ENCODE data around the gene SOCS7. TPM values are rescaled to one million over a fixed set of nuclear protein-coding genes. Genes with fewer than 3 reads are reported as not detected.

Gene SOCS7
- total RNA-seq, 2 donors from 2014 or later: 11.4 to 15.3 TPM

DNA sequence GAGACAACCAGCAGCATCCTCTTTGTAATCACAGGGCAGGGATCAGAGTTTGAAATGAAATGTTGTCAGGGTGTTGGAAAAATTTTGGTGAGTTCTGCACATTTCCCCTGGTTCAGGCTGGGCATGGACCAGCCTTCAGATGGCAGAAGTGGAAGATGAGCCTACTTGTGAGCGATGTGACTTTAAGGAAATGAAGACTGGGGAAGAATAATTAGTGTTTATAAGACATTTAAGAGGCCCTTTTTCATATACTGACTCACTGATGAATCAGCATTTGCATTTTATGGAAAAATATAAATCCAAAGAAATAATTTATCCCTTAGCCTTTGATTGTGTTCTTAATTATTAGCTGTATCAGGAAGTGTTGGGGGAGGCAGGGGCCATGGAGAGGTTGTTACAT is 28.7 kb upstream of the SOCS7 start:
- Histone ChIP-seq H3K9me3 (no peaks in the 10 kb centered on the region), H3K4me3 (no peak overlapping the region), H3K9ac (ENCODE audit: low read depth in 2 of 2, low read length in 2 of 2) (no peak overlapping the region), H3K36me3 (no peaks in the 10 kb centered on the region), H3K27me3 (no peaks in the 10 kb centered on the region), H3K4me1 (no peaks in the 10 kb centered on the region), H3K27ac (no peak overlapping the region)
- TF ChIP-seq, protein P1, sequence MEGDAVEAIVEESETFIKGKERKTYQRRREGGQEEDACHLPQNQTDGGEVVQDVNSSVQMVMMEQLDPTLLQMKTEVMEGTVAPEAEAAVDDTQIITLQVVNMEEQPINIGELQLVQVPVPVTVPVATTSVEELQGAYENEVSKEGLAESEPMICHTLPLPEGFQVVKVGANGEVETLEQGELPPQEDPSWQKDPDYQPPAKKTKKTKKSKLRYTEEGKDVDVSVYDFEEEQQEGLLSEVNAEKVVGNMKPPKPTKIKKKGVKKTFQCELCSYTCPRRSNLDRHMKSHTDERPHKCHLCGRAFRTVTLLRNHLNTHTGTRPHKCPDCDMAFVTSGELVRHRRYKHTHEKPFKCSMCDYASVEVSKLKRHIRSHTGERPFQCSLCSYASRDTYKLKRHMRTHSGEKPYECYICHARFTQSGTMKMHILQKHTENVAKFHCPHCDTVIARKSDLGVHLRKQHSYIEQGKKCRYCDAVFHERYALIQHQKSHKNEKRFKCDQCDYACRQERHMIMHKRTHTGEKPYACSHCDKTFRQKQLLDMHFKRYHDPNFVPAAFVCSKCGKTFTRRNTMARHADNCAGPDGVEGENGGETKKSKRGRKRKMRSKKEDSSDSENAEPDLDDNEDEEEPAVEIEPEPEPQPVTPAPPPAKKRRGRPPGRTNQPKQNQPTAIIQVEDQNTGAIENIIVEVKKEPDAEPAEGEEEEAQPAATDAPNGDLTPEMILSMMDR (IDR thresholded peaks at IDR 0.05): no peak
- intact Hi-C loops (cut with DNase I): no loop called here
- no peak for DNase-seq

DNA sequence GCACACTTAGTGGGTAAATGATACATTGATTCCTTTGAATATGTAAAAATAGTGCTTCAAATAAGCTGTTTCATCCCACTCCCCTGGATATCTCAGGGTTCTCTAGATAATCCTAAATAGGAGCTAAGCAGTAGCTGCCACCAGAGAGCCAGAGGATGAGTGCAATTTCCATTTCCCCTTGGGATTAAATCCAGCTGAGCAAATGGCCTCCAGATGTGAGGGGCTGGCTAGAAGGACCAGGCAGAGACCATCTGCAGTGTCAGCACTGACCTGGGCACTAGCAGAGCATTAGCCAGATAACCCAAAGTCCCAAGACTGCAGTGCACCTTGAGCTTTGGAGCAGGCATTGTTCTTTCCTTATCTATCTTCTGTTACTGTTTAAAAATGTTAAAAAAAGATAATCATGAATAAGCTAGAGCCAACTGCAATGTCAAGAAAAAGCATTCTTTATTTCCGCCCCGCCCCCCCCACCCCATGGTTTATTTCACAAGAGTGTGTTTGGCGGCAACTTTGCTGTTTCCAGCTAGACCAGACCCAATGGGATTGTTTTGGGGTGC is 27.4 kb upstream of the SOCS7 start:
- H3K4me3 ChIP-seq: no peak overlapping the region
- no peaks in the 10 kb centered on the region for H3K27me3 ChIP-seq
- DNase-seq: no peak
- no peaks in the 10 kb centered on the region for H3K36me3 ChIP-seq
- H3K4me1 ChIP-seq: no peaks in the 10 kb centered on the region
- TF ChIP-seq, protein P1 (IDR thresholded peaks at IDR 0.05): no peak
- H3K9me3 ChIP-seq: no peaks in the 10 kb centered on the region
- H3K27ac ChIP-seq: no peak overlapping the region
- intact Hi-C loops (cut with DNase I): no loop called here
- no peak overlapping the region for H3K9ac ChIP-seq (ENCODE audit: low read depth in 2 of 2, low read length in 2 of 2)

DNA sequence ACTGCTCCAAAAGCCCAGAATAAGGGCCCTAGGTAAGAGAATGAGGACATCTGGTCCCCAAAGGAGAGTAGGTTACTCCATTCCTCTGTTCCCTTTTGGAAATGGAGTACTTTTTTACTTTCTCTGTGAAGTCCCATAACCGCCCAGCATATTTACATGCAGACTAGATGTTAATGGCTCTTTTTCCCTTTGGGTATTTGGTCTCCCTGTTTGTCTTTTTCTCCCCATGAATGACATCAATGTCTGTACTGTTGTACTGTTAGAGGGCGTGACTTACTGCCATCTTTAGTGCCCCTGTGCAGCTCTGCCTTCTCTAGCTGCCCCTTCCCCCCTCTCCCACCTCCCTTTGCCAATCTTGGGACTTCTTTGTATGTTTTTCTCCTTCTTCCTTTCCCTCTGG is 26.9 kb upstream of the SOCS7 start:
- H3K27ac ChIP-seq: no peak overlapping the region

DNA sequence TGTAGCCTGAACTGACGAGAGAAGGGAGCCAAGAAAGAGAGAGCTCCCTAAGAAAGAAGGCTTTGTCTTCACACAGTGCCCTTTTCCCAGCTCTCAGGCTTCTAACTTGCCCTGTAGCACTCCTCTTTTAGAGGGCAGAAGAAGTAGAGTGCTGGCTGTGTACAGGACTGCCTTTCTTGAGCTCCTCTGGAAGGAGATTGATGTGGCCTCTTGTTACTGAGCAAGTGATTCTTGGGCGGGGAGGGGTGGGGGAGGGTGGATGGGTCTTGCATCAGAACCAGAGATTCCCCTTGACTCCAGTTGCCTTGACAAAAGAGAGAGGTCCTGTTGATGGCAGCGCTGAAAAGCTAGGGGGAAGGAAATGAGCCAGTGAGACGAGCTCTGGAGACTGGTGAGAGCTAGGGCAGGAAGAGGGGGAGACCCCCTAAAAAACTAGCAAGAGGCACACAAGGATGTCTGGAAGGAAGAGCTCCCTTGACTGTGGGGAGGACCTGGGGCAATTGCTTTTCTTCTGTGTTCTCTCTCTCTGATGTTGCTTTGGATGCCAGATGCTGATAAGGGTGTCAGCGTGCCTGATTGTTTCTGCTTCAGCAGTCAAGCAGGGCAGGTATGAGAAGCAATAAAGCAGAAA is 26.3 kb upstream of the SOCS7 start:
- intact Hi-C loops (cut with DNase I): no loop called here
- no peaks in the 10 kb centered on the region for H3K9me3 ChIP-seq
- no peak overlapping the region for H3K27ac ChIP-seq
- H3K4me3 ChIP-seq: no peak overlapping the region
- H3K36me3 ChIP-seq: no peaks in the 10 kb centered on the region
- no peaks in the 10 kb centered on the region for H3K27me3 ChIP-seq
- TF ChIP-seq, protein P1 (IDR thresholded peaks at IDR 0.05): no peak
- no peak for DNase-seq
- no peak overlapping the region for H3K9ac ChIP-seq (ENCODE audit: low read depth in 2 of 2, low read length in 2 of 2)
- H3K4me1 ChIP-seq: no peaks in the 10 kb centered on the region

More for the DNA sequence above, 26.9 kb upstream of the SOCS7 start:
- H3K27me3 ChIP-seq: no peaks in the 10 kb centered on the region
- no peak overlapping the region for H3K9ac ChIP-seq (ENCODE audit: low read depth in 2 of 2, low read length in 2 of 2)
- no peaks in the 10 kb centered on the region for H3K4me1 ChIP-seq
- no peak for DNase-seq
- H3K36me3 ChIP-seq: no peaks in the 10 kb centered on the region
- TF ChIP-seq, protein P1 (IDR thresholded peaks at IDR 0.05): no peak
- H3K4me3 ChIP-seq: no peak overlapping the region
- no peaks in the 10 kb centered on the region for H3K9me3 ChIP-seq
- intact Hi-C loops (cut with DNase I): no loop called here

DNA sequence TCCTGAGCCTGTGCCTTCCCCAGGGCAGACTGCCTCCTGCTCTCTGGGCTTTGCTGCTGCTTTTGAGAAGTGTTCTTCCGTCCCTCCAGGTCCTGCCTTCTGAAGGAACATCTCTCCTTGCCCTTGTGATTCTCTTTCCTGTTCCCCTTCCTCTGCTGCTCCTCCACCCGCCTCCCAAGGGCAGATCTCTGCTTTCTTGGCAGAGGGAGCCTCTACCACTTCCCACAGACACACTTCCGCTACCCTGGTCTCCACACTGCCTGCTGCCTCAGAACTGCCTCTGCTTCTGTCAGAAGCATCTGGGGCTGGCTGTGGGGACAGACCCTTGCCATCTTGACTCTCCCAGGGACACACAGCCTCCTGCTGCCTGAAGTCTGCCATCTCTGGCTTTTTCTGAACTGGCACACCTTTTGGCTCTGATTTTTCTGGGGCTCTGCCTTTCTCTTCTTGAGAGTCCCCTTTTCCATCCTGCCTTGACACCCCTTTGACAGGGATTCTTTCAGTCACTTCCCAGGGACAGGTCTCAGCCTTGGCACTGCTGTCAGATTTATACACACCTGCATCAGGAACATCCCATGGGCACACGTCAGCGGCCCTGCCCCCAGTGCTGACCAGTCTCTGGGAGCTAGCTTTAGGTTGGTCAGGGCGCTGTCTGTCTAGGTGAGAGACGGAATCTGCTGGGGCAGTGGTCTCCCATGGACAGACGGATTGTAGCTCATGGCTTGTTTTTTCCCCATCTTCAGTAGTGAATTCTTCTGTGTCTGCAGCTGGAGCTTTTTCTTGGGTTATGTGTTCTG is 24.4 kb upstream of the SOCS7 start:
- no peaks in the 10 kb centered on the region for H3K9me3 ChIP-seq
- no peaks in the 10 kb centered on the region for H3K4me1 ChIP-seq
- H3K36me3 ChIP-seq: no peaks in the 10 kb centered on the region
- intact Hi-C loops (cut with DNase I): no loop called here
- no peak for DNase-seq
- no peak overlapping the region for H3K27ac ChIP-seq
- TF ChIP-seq, protein P1 (IDR thresholded peaks at IDR 0.05): no peak
- no peaks in the 10 kb centered on the region for H3K27me3 ChIP-seq
- H3K4me3 ChIP-seq: no peak overlapping the region
- H3K9ac ChIP-seq (ENCODE audit: low read depth in 2 of 2, low read length in 2 of 2): no peak overlapping the region

Measured in colonic mucosa (tissue), 4 donors.